GM12878 (cell line): ENCODE measurements around the gene LMX1B. TPM values are rescaled to one million over a fixed set of nuclear protein-coding genes. Genes with fewer than 3 reads are reported as not detected.

ENCODE experiments used
- ATAC-seq: fragments of 200-7000 bp; cut with Tn5 transposase; 3 replicates; pipeline ENCODE4 v1.9.1; 2020; ENCODE audit warnings: mild to moderate bottlenecking, moderate library complexity
- BruUV-seq: library from RNA; stranded (reverse); fragments of 400-500 nt; replicated peaks from 2 replicates; lab custom pipeline; 2021; lab: Mats Ljungman, UMichigan
- CTCF ChIA-PET: fragments of 300-600 bp; sonication (Branson Sonifier 250); formaldehyde crosslinking; extraction: SDS; loops from one replicate; lab custom pipeline; 2021; ENCODE audit warnings: inconsistent platforms; lab: Yijun Ruan, JAX
- POLR2A ChIA-PET: fragments of 350-600 bp; formaldehyde crosslinking; extraction: SDS; loops from one replicate; lab custom pipeline; 2021; ENCODE audit warnings: inconsistent platforms; lab: Charles Lee
- RAD21 ChIA-PET: fragments of 300-600 bp; sonication (Branson Sonifier 250); formaldehyde crosslinking; loops from one replicate; lab custom pipeline; 2023; ENCODE audit warnings: antibody characterized with exemption; ENCODE audit not compliant: unreplicated experiment; lab: Charles Lee
- SMC1A ChIA-PET: fragments of 300-600 bp; sonication (Branson Sonifier 250); formaldehyde crosslinking; loops from one replicate; lab custom pipeline; 2023; ENCODE audit not compliant: unreplicated experiment, uncharacterized antibody; lab: Charles Lee
- DNase-seq: peaks from one replicate; pipeline ENCODE4 v3.0.0-alpha.2; 2011; ENCODE audit warnings: low read depth, low spot score
- FAIRE-seq: peaks from 3 replicates; lab custom pipeline; 2011; peaks lifted over from hg19 to GRCh38; lab: Jason Lieb, UNC
- H2AFZ ChIP-seq: 2 replicates; pipeline ENCODE4 v1.6.0; 2011; ENCODE audit warnings: low read depth, low read length, control low read depth; ENCODE audit not compliant: control insufficient read depth
- H3K27ac ChIP-seq: 2 replicates; pipeline ENCODE4 v1.5.1; 2011; ENCODE audit warnings: control low read depth; ENCODE audit not compliant: control insufficient read depth, insufficient read depth
- H3K27me3 ChIP-seq, 2 experiments: replicated peaks in 1 of 2; 2 replicates each; pipeline versions ENCODE4 v1.6.0 to v1.6.1; 2011; ENCODE audit warnings: low read length in 1 of 2; ENCODE audit not compliant: control insufficient read depth in 2 of 2, insufficient read depth in 2 of 2
- H3K36me3 ChIP-seq, 2 experiments: 2 replicates each; pipeline ENCODE4 v1.5.1; 2011; ENCODE audit warnings: low read length in 1 of 2; ENCODE audit not compliant: control insufficient read depth in 2 of 2, insufficient read depth in 2 of 2
- H3K4me1 ChIP-seq: 2 replicates; pipeline ENCODE4 v1.6.1; 2011; ENCODE audit warnings: mild to moderate bottlenecking, low read length, moderate library complexity, mixed read lengths; ENCODE audit not compliant: control insufficient read depth, insufficient read depth
- H3K4me2 ChIP-seq: 2 replicates; pipeline ENCODE4 v1.6.0; 2011; ENCODE audit warnings: control low read depth; ENCODE audit not compliant: control insufficient read depth, insufficient read depth
- H3K4me3 ChIP-seq: fragments of 200-600 bp; sonication (generic); 2 replicates; pipeline ENCODE4 v1.5.1; 2016
- H3K79me2 ChIP-seq: 2 replicates; pipeline ENCODE4 v1.6.0; 2011; ENCODE audit warnings: low read length; ENCODE audit not compliant: control insufficient read depth, insufficient read depth
- H3K9ac ChIP-seq: 2 replicates; pipeline ENCODE4 v1.8.0; 2011; ENCODE audit warnings: low read length, control low read depth, mixed read lengths; ENCODE audit not compliant: control insufficient read depth, insufficient read depth
- H3K9me3 ChIP-seq: replicated peaks from 3 replicates; pipeline ENCODE4 v1.5.1; 2011; ENCODE audit warnings: mild to moderate bottlenecking, low read length; ENCODE audit not compliant: control insufficient read depth, insufficient read depth
- H4K20me1 ChIP-seq: 2 replicates; pipeline ENCODE4 v1.6.0; 2011; ENCODE audit not compliant: control insufficient read depth, insufficient read depth
- ATF3 ChIP-seq: IDR thresholded peaks from 2 replicates; pipeline ENCODE4 v1.6.1; 2011; ENCODE audit warnings: low read depth, mild to moderate bottlenecking, low read length, moderate library complexity, borderline replicate concordance; ENCODE audit errors: extremely low read depth
- ATF7 ChIP-seq: fragments of 450-650 bp; IDR thresholded peaks from 2 replicates; pipeline ENCODE4 v1.6.1; 2016; ENCODE audit warnings: low read depth, mild to moderate bottlenecking
- CHD2 ChIP-seq: IDR thresholded peaks from 2 replicates; pipeline ENCODE4 v1.6.1; 2011; ENCODE audit warnings: low read depth, low read length, improper control_type of control experiment, borderline replicate concordance
- E2F8 ChIP-seq: fragments of 450-650 bp; IDR thresholded peaks from 2 replicates; pipeline ENCODE4 v1.6.1; 2018; ENCODE audit warnings: mild to moderate bottlenecking, low read depth, moderate library complexity; ENCODE audit not compliant: partially characterized antibody
- EGR1 ChIP-seq, 2 experiments: IDR thresholded peaks; 1 replicate in 1 of 2; 2 replicates in 1 of 2; pipeline ENCODE4 v1.6.1; 2011 to 2012; ENCODE audit warnings: low read depth in 2 of 2, low read length in 2 of 2, borderline replicate concordance in 1 of 2, mild to moderate bottlenecking in 1 of 2, moderate library complexity in 1 of 2
- NRF1 ChIP-seq: conservative IDR thresholded peaks from 2 replicates; pipeline ENCODE4 v1.6.1; 2011; ENCODE audit warnings: mild to moderate bottlenecking, low read depth, low read length, improper control_type of control experiment
- PAX8 ChIP-seq: fragments of 450-650 bp; IDR thresholded peaks from 2 replicates; pipeline ENCODE4 v1.6.1; 2017; ENCODE audit warnings: mild to moderate bottlenecking, moderate library complexity
- POLR2AphosphoS5 ChIP-seq: IDR thresholded peaks from 2 replicates; pipeline ENCODE4 v1.6.1; 2011; ENCODE audit warnings: mild to moderate bottlenecking, low read length, inconsistent platforms
- RB1 ChIP-seq: fragments of 450-650 bp; formaldehyde crosslinking; IDR thresholded peaks from 2 replicates; pipeline ENCODE4 v1.6.1; 2017; ENCODE audit warnings: mild to moderate bottlenecking, borderline replicate concordance
- RCOR1 ChIP-seq: conservative IDR thresholded peaks from 2 replicates; pipeline ENCODE4 v1.6.1; 2012; ENCODE audit warnings: low read depth, low read length, improper control_type of control experiment
- RUNX3 ChIP-seq: IDR thresholded peaks from 2 replicates; pipeline ENCODE4 v1.6.1; 2012; ENCODE audit warnings: low read length, inconsistent platforms
- SKIL ChIP-seq: fragments of 450-650 bp; IDR thresholded peaks from 2 replicates; pipeline ENCODE4 v1.6.1; 2017; ENCODE audit warnings: mild to moderate bottlenecking, low read depth, inconsistent platforms; ENCODE audit not compliant: poor library complexity, severe bottlenecking
- SMARCA5 ChIP-seq: fragments of 450-650 bp; IDR thresholded peaks from 2 replicates; pipeline ENCODE4 v1.6.1; 2017; ENCODE audit warnings: mild to moderate bottlenecking
- SP1 ChIP-seq: IDR thresholded peaks from one replicate; pipeline ENCODE4 v1.6.1; 2011; ENCODE audit warnings: low read depth, low read length
- SPI1 ChIP-seq: IDR thresholded peaks from 2 replicates; pipeline ENCODE4 v1.6.1; 2011; ENCODE audit warnings: low read depth, mild to moderate bottlenecking, low read length, moderate library complexity, borderline replicate concordance; ENCODE audit not compliant: insufficient read depth
- SREBF1 ChIP-seq: IDR thresholded peaks from 2 replicates; pipeline ENCODE4 v1.6.1; 2012; ENCODE audit warnings: mild to moderate bottlenecking, low read length
- STAT1 ChIP-seq: fragments of 450-650 bp; conservative IDR thresholded peaks from 2 replicates; pipeline ENCODE4 v1.6.1; 2014; ENCODE audit warnings: antibody characterized with exemption, mild to moderate bottlenecking
- TCF7 ChIP-seq: IDR thresholded peaks from 2 replicates; pipeline ENCODE4 v1.6.1; 2014; ENCODE audit warnings: antibody characterized with exemption, borderline replicate concordance
- ZNF217 ChIP-seq: fragments of 450-650 bp; IDR thresholded peaks from 2 replicates; pipeline ENCODE4 v1.6.1; 2017; ENCODE audit warnings: antibody characterized with exemption, mild to moderate bottlenecking
- ZZZ3 ChIP-seq: IDR thresholded peaks from 2 replicates; pipeline ENCODE4 v1.6.1; 2011; ENCODE audit warnings: low read depth; ENCODE audit not compliant: control insufficient read depth, insufficient read length
- WGBS: methylation state at CpG from one replicate; pipeline ENCODE4 v1.1.6; 2016; ENCODE audit warnings: low lambda C conversion rate; ENCODE audit not compliant: insufficient replicate concordance, insufficient coverage; ENCODE audit errors: missing lambda C conversion rate; 5-methylcytosine and 5-hydroxymethylcytosine counted together
- in situ Hi-C: fragments of 300-500 bp; cut with MboI; formaldehyde crosslinking; loops from 9 replicates; pipeline ENCODE4 v1.14.3; 2018; ENCODE audit warnings: mixed read lengths
- intact Hi-C: fragments of 100-400 bp; cut with micrococcal nuclease; formaldehyde crosslinking; loops from one replicate; pipeline ENCODE4 v1.14.2; 2022; ENCODE audit not compliant: unreplicated experiment
- polyA plus RNA-seq, 11 experiments: library from polyadenylated mRNA; depleted of rRNA in 4 of 11; unstranded in 6 of 11; stranded (reverse) in 5 of 11; fragments of >200 nt; fragmentation: Nextera tagmentation in 4 of 11; fragmentation: Illumina TruSeq in 1 of 11; extraction: Ambion mirVana in 4 of 11; extraction: Trizol in 1 of 11; gene quantifications; 1 replicate in 1 of 11; 2 replicates in 10 of 11; pipeline versions ENCODE4 v1.2.1 to v1.2.3, GENCODE V29; 2011 to 2016; ENCODE audit warnings: inconsistent platforms in 2 of 11, missing spikeins in 2 of 11, low read depth in 1 of 11
- total RNA-seq, 4 experiments: library from RNA; depleted of rRNA in 3 of 4; stranded (reverse); fragments of >200 nt in 3 of 4; fragmentation: Illumina TruSeq in 1 of 4; extraction: Trizol in 1 of 4; gene quantifications; 2 replicates each; pipeline versions ENCODE4 v1.2.1 to v1.2.3, GENCODE V29; 2013 to 2021

Gene LMX1B
- total and polyA plus RNA-seq, 10 of the 15 experiments (the other 5 are each of a cell fraction or from before 2014, with no cell fraction given), result not detected

- ChIA-PET SMC1A (no interaction called here), RAD21 (no interaction called here), CTCF (no interaction called here), POLR2A (no interaction called here)
- no peaks in the 10 kb centered on the region for H3K36me3 ChIP-seq
- DNase-seq (no peak), ATAC-seq (no peak), FAIRE-seq (no peak)
- no peaks in the 10 kb centered on the region; the same call in 1 of the 2 replicates for H4K20me1 ChIP-seq
- no peak overlapping the region for H3K9ac ChIP-seq
- H3K79me2 ChIP-seq, result no peaks in the 10 kb centered on the region
- no peak overlapping the region for H3K27ac ChIP-seq
- peaks cover 2 to 7% of the 10 kb centered on the region in 2 experiments; a peak in 3 of 4 replicates for H3K27me3 ChIP-seq
- BruUV-seq, result no TSS peak
- H3K4me3 ChIP-seq, result no peak overlapping the region
- TF ChIP-seq SREBF1 (no peak), SKIL (no peak), TCF7 (no peak), ATF3 (no peak), ATF7 (no peak), POLR2AphosphoS5 (no peak), ZNF217 (no peak), RCOR1 (no peak), CHD2 (no peak), PAX8 (no peak), NRF1 (no peak), SMARCA5 (no peak), RB1 (no peak), RUNX3 (no peak), SP1 (no peak), STAT1 (no peak), ZZZ3 (no peak), SPI1 (no peak), EGR1 (IDR thresholded peaks at IDR 0.05; ENCODE audit: borderline replicate concordance in 1 of 2, low read depth in 2 of 2, low read length in 2 of 2) (no peak), E2F8 (no peak)
- in situ Hi-C loops, result loop anchor here (5.0 kb wide), 1 partner anchor 176 kb away; no protein-coding TSS in a partner anchor
- intact Hi-C loops, result no loop called here
- WGBS, result 26% methylated on average over 3 of the region's 3 CpGs
- no peaks in the 10 kb centered on the region for H3K9me3 ChIP-seq
- no peak overlapping the region for H2AFZ ChIP-seq
- H3K4me1 ChIP-seq, result no peaks in the 10 kb centered on the region
- H3K4me2 ChIP-seq, result no peak overlapping the region
Observed at GRCh38 chr9:126606483-126606870, 7.3 kb upstream of the LMX1B start.
